HG03103 (cell line): ENCODE data around the gene CNPY3.

Source experiments
- ATAC-seq: cut with Tn5 transposase; IDR thresholded peaks from one replicate; pipeline ENCODE4 v1.9.1; 2021; ENCODE audit warnings: low read depth; ENCODE audit not compliant: unreplicated experiment

CNPY3 gene

GRCh38 chr6:42958125-42958524, 28.8 kb downstream of the CNPY3 start:
- ATAC-seq, result no peak

- ATAC-seq, result no peak
These were observed 30.6 kb downstream of the CNPY3 start for GRCh38 chr6:42959917-42960242.

- no peak for ATAC-seq
These were observed 31.2 kb downstream of the CNPY3 start, which contains the start of gene GNMT for GRCh38 chr6:42960243-42961019. Gene GNMT (plus strand): TSS chr6:42960754. CDS start chr6:42960768, 14 bp downstream.

GRCh38 chr6:42961020-42961470, 31.8 kb downstream of the CNPY3 start:
- ATAC-seq, result no peak

- no peak for ATAC-seq
These were observed 32.8 kb downstream of the CNPY3 start for GRCh38 chr6:42962096-42962495.

- ATAC-seq, result no peak
These were observed 33.4 kb downstream of the CNPY3 start for GRCh38 chr6:42962502-42963178.

- ATAC-seq, result no peak
These were observed 34.0 kb downstream of the CNPY3 start for GRCh38 chr6:42963179-42963854.

- no peak for ATAC-seq
These were observed 34.8 kb downstream of the CNPY3 start for GRCh38 chr6:42963855-42964605.

GRCh38 chr6:42966571-42966970, 37.3 kb downstream of the CNPY3 start:
- ATAC-seq, result no peak

- ATAC-seq, result no peak
These were observed 37.9 kb downstream of the CNPY3 start for GRCh38 chr6:42967228-42967627.

GRCh38 chr6:42968126-42968701, 38.9 kb downstream of the CNPY3 start:
- no peak for ATAC-seq

- ATAC-seq, result no peak
These were observed 39.5 kb downstream of the CNPY3 start for GRCh38 chr6:42968783-42969182.

GRCh38 chr6:42969431-42969830, 40.2 kb downstream of the CNPY3 start:
- ATAC-seq, result no peak

GRCh38 chr6:42969934-42970333, 40.7 kb downstream of the CNPY3 start:
- no peak for ATAC-seq

GRCh38 chr6:42970871-42971612, 41.8 kb downstream of the CNPY3 start:
- ATAC-seq, result no peak

GRCh38 chr6:42971746-42972327, 42.6 kb downstream of the CNPY3 start:
- no peak for ATAC-seq

- ATAC-seq, result no peak
These were observed 44.6 kb downstream of the CNPY3 start for GRCh38 chr6:42973926-42974325.

GRCh38 chr6:42974919-42975505, 45.7 kb downstream of the CNPY3 start:
- no peak for ATAC-seq

GRCh38 chr6:42978487-42978838, 49.2 kb downstream of the CNPY3 start:
- ATAC-seq, result peak; percentile 8
